Pancreas (tissue), 10 donors: ENCODE measurements around the gene RBM7. TPM values are rescaled to one million over a fixed set of nuclear protein-coding genes. Genes with fewer than 3 reads are reported as not detected.
A peak's percentile ranks its signal among the peaks of the same experiment; 100 is the strongest.

Source experiments
- ATAC-seq, 4 donors: fragments of 200-7000 bp; cut with Tn5 transposase; one replicate each; pipeline versions ENCODE4 v1.8.0 to v1.9.1; 2020; ENCODE audit warnings: mild to moderate bottlenecking in 4 of 4, moderate library complexity in 4 of 4
- DNase-seq, 6 donors: peaks; one replicate each; pipeline ENCODE4 v3.0.0-alpha.2; 2020
- FAIRE-seq: peaks from 2 replicates; lab custom pipeline; 2012; peaks lifted over from hg19 to GRCh38; lab: Jason Lieb, UNC
- H3K27ac ChIP-seq, 4 donors: fragments of 200-600 bp; sonication (generic); 1 replicate in 3 of 4; 2 replicates in 1 of 4; pipeline versions ENCODE4 v1.5.0 to v1.8.0; 2020
- H3K27me3 ChIP-seq, 4 donors: fragments of 200-600 bp; one replicate each; pipeline ENCODE4 v1.8.0; 2021
- H3K36me3 ChIP-seq, 3 donors: fragments of 200-600 bp; sonication (generic) in 1 of 3; one replicate each; pipeline versions ENCODE4 v1.5.0 to v1.8.0; 2020 to 2021
- H3K4me1 ChIP-seq, 3 donors: fragments of 200-600 bp; one replicate each; pipeline ENCODE4 v1.8.0; 2021
- H3K4me3 ChIP-seq, 4 donors: fragments of 200-600 bp; sonication (generic) in 2 of 4; one replicate each; pipeline versions ENCODE4 v1.5.0 to v1.8.0; 2020 to 2021
- H3K9me3 ChIP-seq, 4 donors: fragments of 200-600 bp; one replicate each; pipeline ENCODE4 v1.8.0; 2021
- CTCF ChIP-seq, 4 donors: fragments of 200-600 bp; sonication (generic) in 3 of 4; IDR thresholded peaks; one replicate each; pipeline versions ENCODE4 v1.5.0 to v1.8.0; 2021; ENCODE audit warnings: antibody characterized with exemption in 4 of 4
- WGBS, 2 donors: extraction: QIAGEN DNeasy Blood & Tissue Kit; methylation state at CpG; one replicate each; pipeline ENCODE4 v1.1.7; 2013; 5-methylcytosine and 5-hydroxymethylcytosine counted together
- intact Hi-C, 3 donors: fragments of 100-400 bp; cut with DNase I; formaldehyde crosslinking; loops; one replicate each; pipeline versions ENCODE4 v1.11.1 to v1.14.2; 2022
- polyA plus RNA-seq, 2 donors: library from polyadenylated mRNA; stranded (reverse); fragments of 200-250 nt; gene quantifications; one replicate each; pipeline ENCODE4 v1.2.3, GENCODE V29; 2013
- total RNA-seq, 6 donors: library from RNA; stranded (reverse); fragmentation: NEBNext Ultra II Directional in 4 of 6; extraction: Animal tissue kit (Norgen Biotek cat#: 25700) in 4 of 6; gene quantifications; one replicate each; pipeline versions ENCODE4 v1.2.1 to v1.2.4, GENCODE V29; 2021 to 2023
- donor health status: healthy with polysubstance abuse.
- donor health status: DM: no; HTN: no; CAD: no; lungs with moderate emphysema.
- donor health status: DM: no; HTN: no; CAD: no.
- donor health status: control.
- donor health status: control.
- donor health status: Bipolar disorder and iron deficiency.
- donor health status: DM: yes; HTN: yes; CAD: no.
- donor health status: DM: no; HTN: no; CAD: no.
- donor health status: DM: no; HTN: no; CAD: no.
- donor health status: DM: yes; HTN: yes; CAD: no.

Gene RBM7
- total and polyA plus RNA-seq, 8 donors: 3.8 to 16.4 (median 10.3) TPM

GRCh38 chr11:114392735-114393667 is 7.5 kb upstream of the RBM7 start:
- no peaks in the 10 kb centered on the region for H3K27me3 ChIP-seq
- ATAC-seq: no peak
- intact Hi-C loops: no loop called here
- H3K27ac ChIP-seq: no peak overlapping the region
- DNase-seq: no peak
- no peaks in the 10 kb centered on the region for H3K4me1 ChIP-seq
- H3K36me3 ChIP-seq: no peaks in the 10 kb centered on the region
- 67 to 71% methylated on average over 4 of the region's 4 CpGs for WGBS, 2 donors
- TF ChIP-seq CTCF (IDR thresholded peaks at IDR 0.05): no peak
- no peak overlapping the region for H3K4me3 ChIP-seq
- H3K9me3 ChIP-seq: no peaks in the 10 kb centered on the region
- FAIRE-seq: peak; percentile 20

- H3K4me1 ChIP-seq: peaks cover 10 to 13% (median 10%) of the 10 kb centered on the region in 3 donors
- intact Hi-C loops: no loop called here
- no peak for DNase-seq
- FAIRE-seq: no peak
- no peak for ATAC-seq
- TF ChIP-seq CTCF (IDR thresholded peaks at IDR 0.05): no peak
- no peak overlapping the region for H3K27ac ChIP-seq
- H3K27me3 ChIP-seq: no peaks in the 10 kb centered on the region
- H3K36me3 ChIP-seq: no peaks in the 10 kb centered on the region
- H3K4me3 ChIP-seq: no peak overlapping the region
- 34 to 41% methylated on average over 3 of the region's 3 CpGs for WGBS, 2 donors
- no peaks in the 10 kb centered on the region for H3K9me3 ChIP-seq
These were observed 4.7 kb upstream of the RBM7 start for GRCh38 chr11:114395736-114396135.

- Histone ChIP-seq H3K27ac (no peak overlapping the region), H3K36me3 (no peaks in the 10 kb centered on the region), H3K4me1 (peaks cover 10 to 21% (median 12%) of the 10 kb centered on the region in 3 donors), H3K4me3 (no peak overlapping the region), H3K9me3 (no peaks in the 10 kb centered on the region), H3K27me3 (no peaks in the 10 kb centered on the region)
- FAIRE-seq (no peak), ATAC-seq (no peak), DNase-seq (no peak)
- TF ChIP-seq CTCF (IDR thresholded peaks at IDR 0.05): no peak
- intact Hi-C loops: no loop called here
These were observed 3.5 kb upstream of the RBM7 start for GRCh38 chr11:114396916-114397315.

GRCh38 chr11:114397349-114397982 is 3.0 kb upstream of the RBM7 start:
- no peaks in the 10 kb centered on the region for H3K9me3 ChIP-seq
- no peak overlapping the region for H3K27ac ChIP-seq
- ATAC-seq: no peak
- intact Hi-C loops: no loop called here
- DNase-seq: no peak
- H3K4me1 ChIP-seq: peaks cover 10 to 26% (median 12%) of the 10 kb centered on the region in 3 donors
- no peak overlapping the region for H3K4me3 ChIP-seq
- no peaks in the 10 kb centered on the region for H3K36me3 ChIP-seq
- FAIRE-seq: no peak
- no peak for TF ChIP-seq CTCF (IDR thresholded peaks at IDR 0.05)
- 92% methylated on average over 2 of the region's 2 CpGs for WGBS, 2 donors
- no peaks in the 10 kb centered on the region for H3K27me3 ChIP-seq
